Central memory CD4-positive, alpha-beta T cell (primary cell): ENCODE results near the gene KCNT2.
"Not testable (repeated sequence)": the region's sequence is repeated elsewhere in the genome, so short reads cannot be mapped to it uniquely, and the experiment has no call there.

Experiments
- DNase-seq: peaks from one replicate; pipeline ENCODE4 v3.0.0; 2022

KCNT2 gene

GRCh38 chr1:196590012-196590708, 18.1 kb downstream of the KCNT2 start:
- DNase-seq, result no peak

DNA sequence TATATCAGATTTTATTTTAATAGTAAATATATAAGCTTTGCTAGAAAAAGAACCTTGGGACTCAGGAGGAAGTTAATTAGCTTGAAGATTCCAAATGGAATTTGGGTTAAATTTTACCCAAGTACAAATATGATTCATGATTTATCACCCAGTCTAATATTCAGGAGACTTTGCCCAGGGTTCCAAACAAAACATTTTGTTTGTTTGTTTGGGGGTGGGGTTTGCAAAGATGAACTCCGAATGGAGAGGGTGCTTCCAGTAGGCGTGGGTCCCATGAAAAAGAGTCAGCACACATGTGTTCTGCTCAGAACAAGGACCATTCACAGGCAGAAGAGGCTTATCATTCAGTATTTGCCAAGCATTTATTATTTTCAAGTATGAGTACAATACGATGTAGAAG, 23.5 kb downstream of the KCNT2 start:
- no peak for DNase-seq

- DNase-seq, result no peak
These were observed 30.9 kb downstream of the KCNT2 start for GRCh38 chr1:196577386-196577785.

GRCh38 chr1:196573226-196573625, 35.0 kb downstream of the KCNT2 start:
- no peak for DNase-seq

GRCh38 chr1:196567238-196567637, 41.0 kb downstream of the KCNT2 start:
- no peak for DNase-seq

GRCh38 chr1:196563768-196564167, 44.5 kb downstream of the KCNT2 start:
- DNase-seq, result no peak

DNA sequence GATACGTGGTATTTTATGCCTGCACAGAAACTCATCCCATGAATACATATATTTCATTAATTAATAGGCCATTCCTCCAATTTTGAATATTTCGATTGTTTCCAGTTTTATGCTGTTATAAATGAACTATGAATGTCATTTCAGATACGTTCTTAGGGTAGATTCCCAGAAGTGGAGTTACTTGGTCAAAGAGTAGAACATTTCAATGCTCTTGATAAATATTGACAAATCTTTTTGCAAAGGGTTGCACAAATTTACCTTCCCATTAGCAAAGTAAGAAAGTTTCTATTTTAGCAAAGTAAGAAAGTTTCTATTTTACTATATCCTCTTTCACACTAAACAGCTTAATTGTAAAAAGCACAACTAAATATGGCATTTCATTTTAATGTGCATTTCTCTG, 48.9 kb downstream of the KCNT2 start:
- DNase-seq, result no peak

DNA sequence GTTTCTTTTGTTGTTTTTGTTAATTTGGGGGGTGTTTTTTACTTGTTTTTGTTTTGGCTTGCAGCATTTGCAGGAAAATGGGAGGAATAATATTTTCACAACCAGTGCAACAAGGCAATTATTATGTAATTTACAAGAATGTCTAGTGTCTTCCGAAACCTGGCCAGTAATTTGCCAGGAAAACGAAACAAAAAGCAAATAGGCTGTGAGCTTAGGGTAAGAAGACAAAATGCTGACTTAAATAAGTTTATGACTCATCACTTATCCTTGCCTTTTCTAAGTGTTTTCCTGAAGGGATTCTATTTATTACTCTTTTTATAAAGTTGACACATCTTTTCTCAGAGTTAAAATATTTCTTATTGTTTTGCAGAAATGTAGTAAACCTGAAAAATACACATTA, 49.8 kb downstream of the KCNT2 start:
- no peak for DNase-seq

GRCh38 chr1:196557797-196558196, 50.4 kb downstream of the KCNT2 start:
- no peak for DNase-seq

DNA sequence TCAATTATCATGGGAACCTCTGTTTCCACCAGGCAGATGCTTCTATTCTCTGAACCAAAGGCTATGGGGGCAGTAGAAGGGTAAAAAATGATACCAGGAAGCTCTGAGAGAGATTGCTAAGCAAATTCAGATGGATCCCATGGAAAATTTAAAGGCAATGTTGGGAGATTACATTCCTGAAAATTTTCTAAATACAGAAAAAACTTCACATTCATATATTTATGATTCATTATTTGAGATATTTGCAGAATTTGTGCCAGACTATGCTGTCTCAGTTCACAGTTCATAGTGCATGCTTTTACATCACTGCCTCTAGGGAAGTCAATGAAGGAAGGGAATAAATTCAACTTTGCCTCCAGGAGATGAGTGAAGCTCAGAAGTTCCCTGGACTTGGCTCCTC, 57.5 kb downstream of the KCNT2 start:
- no peak for DNase-seq

DNA sequence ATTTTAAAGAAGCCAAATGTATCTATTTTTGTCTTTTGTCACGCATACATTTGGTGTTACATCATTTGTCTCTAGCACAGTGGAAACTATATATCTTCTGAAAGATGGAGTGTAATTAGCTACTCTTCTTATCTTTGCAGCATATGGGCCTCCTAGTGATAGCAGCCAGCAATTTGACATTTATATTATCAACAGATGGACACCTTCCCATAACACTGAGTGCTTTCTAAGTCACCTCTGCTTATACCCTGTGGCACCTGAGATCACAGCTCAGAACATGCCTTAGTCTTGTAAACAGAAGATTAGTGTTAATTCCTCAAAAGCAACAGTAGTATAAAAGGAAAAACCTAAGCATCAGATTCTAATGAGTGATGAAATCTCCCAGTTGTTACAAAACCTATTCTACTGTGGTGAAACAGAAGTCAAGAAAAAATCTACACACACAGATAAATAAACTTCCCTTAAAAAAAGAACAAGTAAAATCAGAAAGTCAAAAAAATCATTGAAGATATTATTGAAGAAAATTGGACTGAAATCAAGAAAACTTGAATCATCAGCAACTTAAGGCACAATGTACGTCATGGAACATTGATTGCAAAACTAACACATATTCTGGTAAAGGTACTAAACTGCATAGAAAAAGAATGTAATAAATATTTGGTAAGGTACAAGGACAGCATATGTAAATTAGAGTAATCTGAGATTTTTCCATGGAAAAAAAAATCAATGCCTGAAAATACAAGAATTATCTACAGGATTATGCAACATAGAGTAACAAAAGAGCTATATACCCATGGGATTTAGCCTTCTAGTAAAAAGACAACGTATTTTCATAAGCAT, 61.7 kb downstream of the KCNT2 start:
- no peak for DNase-seq

DNA sequence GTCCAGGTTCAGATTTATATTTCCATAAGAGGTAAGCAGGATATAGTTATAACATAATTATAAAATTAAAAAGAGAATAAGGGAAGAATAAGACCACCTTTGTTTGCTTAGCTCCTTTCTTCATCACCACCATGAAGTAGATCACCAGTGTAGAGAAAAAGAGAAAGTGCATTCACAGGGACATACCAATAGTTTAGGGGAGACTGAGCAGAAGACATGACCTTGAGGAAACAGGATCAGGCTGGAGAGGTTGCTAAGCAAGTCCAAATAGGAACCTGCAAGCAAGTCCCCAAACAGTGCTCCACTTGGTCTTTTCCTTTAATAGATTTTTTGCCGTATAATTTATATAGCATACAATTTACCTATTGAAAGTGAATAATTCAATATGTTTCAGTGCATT, 63.0 kb downstream of the KCNT2 start:
- no peak for DNase-seq

DNA sequence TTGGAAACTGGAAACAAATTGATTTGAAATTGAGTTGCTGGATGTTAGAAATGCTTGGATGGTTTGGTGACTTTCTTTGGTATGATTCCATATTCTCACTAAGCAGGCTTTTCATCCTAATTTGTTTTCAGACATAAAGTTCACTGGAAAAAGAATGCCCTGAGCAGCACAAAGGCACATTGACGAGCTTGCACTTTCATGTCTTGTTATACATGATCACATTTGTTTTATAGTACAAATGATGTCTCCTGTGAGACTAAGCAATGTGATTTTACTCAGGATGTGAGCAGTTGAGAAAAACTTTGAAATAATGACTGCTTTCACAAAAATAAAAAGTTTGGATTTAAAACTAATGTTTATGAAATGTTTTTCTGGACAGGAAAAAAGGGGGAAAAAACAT, 63.6 kb downstream of the KCNT2 start:
- no peak for DNase-seq

DNA sequence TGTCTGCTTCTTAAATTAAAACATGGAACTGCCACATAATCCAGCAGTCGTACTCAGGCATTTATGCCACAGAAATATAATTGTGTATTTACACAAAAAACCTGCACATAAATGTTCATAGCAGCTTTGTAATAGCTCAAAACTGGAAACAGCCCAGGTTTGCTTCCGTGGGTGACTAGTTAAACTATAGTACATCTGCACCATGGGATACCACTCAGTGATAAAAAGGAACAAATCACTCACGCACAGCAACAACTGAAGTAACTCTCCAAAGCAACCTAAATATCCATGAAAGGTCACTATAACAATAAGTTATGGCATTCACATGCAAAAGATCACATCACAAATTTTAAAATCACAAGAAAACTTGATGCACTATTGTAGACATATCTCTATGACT, 64.4 kb downstream of the KCNT2 start:
- no peak for DNase-seq

- DNase-seq, result no peak
These were observed 69.8 kb downstream of the KCNT2 start for GRCh38 chr1:196538473-196538872.

DNA sequence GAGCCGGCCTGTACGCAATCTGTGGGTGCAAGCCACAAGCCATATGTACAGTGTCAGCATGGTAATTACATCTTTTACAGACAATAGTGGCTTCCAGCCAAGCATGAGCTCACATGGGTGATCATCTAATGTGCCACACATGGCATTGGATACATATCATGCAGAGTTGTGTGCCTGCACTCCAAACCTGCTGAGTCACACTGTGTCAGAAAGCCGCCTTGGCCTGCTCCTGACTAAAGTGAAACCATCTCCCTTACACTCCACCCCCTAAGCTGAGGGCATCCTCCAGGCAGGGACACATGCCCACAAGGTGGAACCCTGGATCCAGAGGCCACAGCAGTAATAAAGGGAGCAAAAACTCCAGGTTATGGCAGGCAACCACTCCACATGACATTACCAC, 72.5 kb downstream of the KCNT2 start:
- no peak for DNase-seq

- no peak for DNase-seq
These were observed 76.3 kb downstream of the KCNT2 start for GRCh38 chr1:196531737-196532524.

DNA sequence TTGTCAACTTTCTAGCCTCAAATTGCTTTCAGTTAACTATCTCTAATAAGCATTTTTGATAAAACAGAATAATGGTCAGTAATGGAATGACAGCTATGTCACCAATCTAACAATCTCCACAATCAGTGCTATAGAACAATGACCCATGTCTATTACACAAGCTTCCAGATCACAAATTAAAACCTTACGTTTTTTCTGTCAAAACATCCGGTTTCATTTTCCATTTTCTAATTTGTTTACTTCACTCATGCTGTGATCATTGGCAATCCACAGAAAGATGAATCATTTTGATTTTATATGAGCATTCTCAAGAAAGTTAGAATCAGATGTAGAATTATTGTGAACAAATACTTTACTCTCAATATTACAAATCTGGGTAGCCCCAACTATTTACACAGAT, 80.3 kb downstream of the KCNT2 start:
- DNase-seq, result no peak

GRCh38 chr1:196522574-196523345, 85.5 kb downstream of the KCNT2 start:
- not testable (repeated sequence) for DNase-seq

DNA sequence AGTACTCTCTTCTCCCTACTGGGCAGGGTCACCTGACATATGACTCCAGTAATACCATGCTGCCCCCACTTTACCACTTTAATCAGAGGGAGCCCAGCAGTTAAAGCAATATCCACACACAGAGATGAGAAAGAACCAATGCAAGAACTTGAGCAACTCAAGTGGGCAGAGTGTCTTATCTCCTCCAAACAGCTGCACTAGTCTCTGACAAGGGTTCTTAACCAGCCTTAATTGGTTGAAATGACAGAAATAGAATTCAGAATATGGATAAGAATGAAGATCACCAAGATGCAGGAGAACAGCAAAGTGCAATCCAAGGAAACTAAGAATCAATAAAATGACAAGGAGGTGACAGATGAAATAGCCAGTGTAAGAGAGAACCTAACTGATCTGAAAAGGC, 91.0 kb downstream of the KCNT2 start:
- DNase-seq, result no peak

- DNase-seq, result no peak
These were observed 91.9 kb downstream of the KCNT2 start for GRCh38 chr1:196516373-196516772.

GRCh38 chr1:196515904-196516303, 92.3 kb downstream of the KCNT2 start:
- no peak for DNase-seq

GRCh38 chr1:196513821-196514220, 94.4 kb downstream of the KCNT2 start:
- no peak for DNase-seq
